CD4-positive, alpha-beta memory T cell (primary cell): ENCODE results near the gene SFI1. TPM values are rescaled to one million over a fixed set of nuclear protein-coding genes. Genes with fewer than 3 reads are reported as not detected.

ENCODE experiments used
- CTCF ChIA-PET: fragments of 350-600 bp; sonication (Branson Sonifier 250); formaldehyde crosslinking; loops from one replicate; lab custom pipeline; 2021; ENCODE audit warnings: inconsistent platforms; ENCODE audit not compliant: partially characterized antibody; lab: Charles Lee
- POLR2A ChIA-PET: fragments of 350-600 bp; sonication (Branson Sonifier 250); formaldehyde crosslinking; loops from one replicate; lab custom pipeline; 2021; ENCODE audit not compliant: partially characterized antibody; lab: Charles Lee
- DNase-seq, 5 donors: peaks; one replicate each; pipeline versions ENCODE4 v3.0.0 to v3.0.0-alpha.2; 2020 to 2022; ENCODE audit warnings: mixed read lengths in 1 of 5
- H3K27ac ChIP-seq: one replicate; pipeline ENCODE4 v1.7.0; 2013; ENCODE audit warnings: low read depth, low read length
- H3K27me3 ChIP-seq: 2 replicates; pipeline ENCODE4 v1.7.0; 2013; ENCODE audit warnings: mild to moderate bottlenecking, low read length, moderate library complexity; ENCODE audit not compliant: insufficient read depth
- H3K36me3 ChIP-seq: 2 replicates; pipeline ENCODE4 v1.7.0; 2013; ENCODE audit warnings: mild to moderate bottlenecking, low read length, moderate library complexity; ENCODE audit not compliant: insufficient read depth
- H3K4me1 ChIP-seq: 2 replicates; pipeline ENCODE4 v1.7.0; 2013; ENCODE audit warnings: mild to moderate bottlenecking, low read length, moderate library complexity; ENCODE audit not compliant: insufficient read depth
- H3K4me3 ChIP-seq, 2 donors: one replicate each; pipeline ENCODE4 v1.7.0; 2013; ENCODE audit warnings: low read length in 2 of 2, mild to moderate bottlenecking in 1 of 2
- H3K9me3 ChIP-seq, 2 donors: one replicate each; pipeline ENCODE4 v1.7.0; 2013; ENCODE audit warnings: low read length in 2 of 2, control low read depth in 1 of 2; ENCODE audit not compliant: control insufficient read depth in 1 of 2
- H3K27ac Mint-ChIP-seq, 7 donors: one replicate each; pipeline ENCODE4 v1.8.0; 2020 to 2021; ENCODE audit warnings: mixed read lengths in 7 of 7, mild to moderate bottlenecking in 6 of 7, inconsistent platforms in 3 of 7, moderate library complexity in 3 of 7
- H3K27me3 Mint-ChIP-seq, 2 donors: one replicate each; pipeline ENCODE4 v1.8.0; 2020 to 2021; ENCODE audit warnings: mixed read lengths in 2 of 2
- H3K36me3 Mint-ChIP-seq, 2 donors: one replicate each; pipeline ENCODE4 v1.8.0; 2020 to 2021; ENCODE audit warnings: mixed read lengths in 2 of 2, inconsistent platforms in 1 of 2, mild to moderate bottlenecking in 1 of 2
- H3K4me1 Mint-ChIP-seq, 4 donors: one replicate each; pipeline ENCODE4 v1.8.0; 2020 to 2021; ENCODE audit warnings: mixed read lengths in 4 of 4, mild to moderate bottlenecking in 1 of 4
- H3K4me3 Mint-ChIP-seq, 8 donors: one replicate each; pipeline ENCODE4 v1.8.0; 2020 to 2021; ENCODE audit warnings: mixed read lengths in 8 of 8, mild to moderate bottlenecking in 7 of 8, moderate library complexity in 6 of 8, inconsistent platforms in 3 of 8
- H3K9me3 Mint-ChIP-seq, 8 donors: one replicate each; pipeline ENCODE4 v1.8.0; 2020 to 2021; ENCODE audit warnings: mixed read lengths in 8 of 8, mild to moderate bottlenecking in 5 of 8, inconsistent platforms in 3 of 8, moderate library complexity in 1 of 8
- intact Hi-C: fragments of 100-400 bp; cut with micrococcal nuclease; formaldehyde crosslinking; loops from one replicate; pipeline ENCODE4 v1.15.1; 2023
- polyA plus RNA-seq, 2 donors: library from polyadenylated mRNA; unstranded; fragments of 300-500 nt; fragmentation: Illumina TruSeq; gene quantifications; one replicate each; pipeline ENCODE4 v1.2.3, GENCODE V29; 2021
- total RNA-seq, 2 experiments: library from RNA; stranded (reverse); gene quantifications; one replicate each; pipeline ENCODE4 v1.2.3, GENCODE V29; 2021

The SFI1 gene
- total RNA-seq (100 to 1,000 TPM; 323 to 333 TPM), polyA plus RNA-seq (10 to 100 TPM; 14.7 to 40.5 TPM)

GRCh38 chr22:31496007-31496734 lies at the start of gene SFI1:
Gene SFI1 (plus strand): TSS chr22:31496536. CDS start chr22:31508285, 11,749 bp downstream.
- ChIA-PET POLR2A (interaction anchor here (0.6 to 2.7 kb wide), 7 partner anchors 8 to 1072 kb away, joined by 3 to 7 read pairs (median 3); partner anchors contain the start of gene PIK3IP1), CTCF (no interaction called here)
- Mint-ChIP-seq H3K4me1 (peaks cover 23 to 63% (median 32%) of the 10 kb centered on the region in 4 donors), H3K9me3 (no peaks in the 10 kb centered on the region), H3K4me3 (peak within 1 kb of the TSS; percentile 87 to 98 (median 91)), H3K36me3 (peaks cover 0 to 23% of the 10 kb centered on the region in 2 donors), H3K27ac (peak within 1 kb of the TSS; percentile 94 to 98 (median 97)), H3K27me3 (no peaks in the 10 kb centered on the region)
- no peaks in the 10 kb centered on the region for H3K36me3 ChIP-seq
- H3K27me3 ChIP-seq: no peaks in the 10 kb centered on the region
- intact Hi-C loops: loop anchor here (1.0 to 10.0 kb wide), 8 partner anchors 41 to 449 kb away; partner anchors contain the start of genes DRG1, PATZ1, PIK3IP1 and PRR14L
- DNase-seq: peak; percentile 96 to 97 (median 96)
- peak within 1 kb of the TSS; percentile 89 for H3K27ac ChIP-seq
- peaks cover 60% of the 10 kb centered on the region for H3K4me1 ChIP-seq
- peak within 1 kb of the TSS; percentile 93 to 96 for H3K4me3 ChIP-seq
- H3K9me3 ChIP-seq: no peaks in the 10 kb centered on the region

DNA sequence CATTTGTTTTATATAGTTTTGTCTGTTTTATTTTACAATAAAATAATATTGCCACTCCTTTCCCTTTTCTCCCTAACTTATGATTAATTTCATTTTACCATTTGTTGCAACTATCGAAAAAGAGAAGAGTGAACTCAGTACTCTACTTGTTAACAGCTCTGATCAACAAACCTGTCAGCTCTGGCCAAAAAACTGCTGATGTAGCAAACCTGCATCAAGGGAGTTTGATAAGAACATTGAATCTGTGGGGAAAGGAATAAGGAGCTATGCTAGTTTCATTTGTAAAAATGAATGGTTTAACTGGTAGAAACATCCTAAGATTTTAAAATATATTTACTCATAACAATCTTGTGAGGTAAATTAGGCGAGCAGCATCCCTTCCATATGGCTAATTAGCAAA lies 49.6 kb upstream of the SFI1 start:
- CTCF ChIA-PET: interaction anchor here (0.6 kb wide), 1 partner anchor 353 kb away, joined by 3 read pairs; no protein-coding TSS in a partner anchor
- H3K36me3 ChIP-seq: peaks cover 30% of the 10 kb centered on the region
- POLR2A ChIA-PET: no interaction called here

GRCh38 chr22:31447337-31447736 lies 49.0 kb upstream of the SFI1 start:
- Histone ChIP-seq H3K4me1 (no peaks in the 10 kb centered on the region), H3K4me3 (no peak overlapping the region), H3K27ac (no peak overlapping the region), H3K9me3 (no peaks in the 10 kb centered on the region), H3K36me3 (peaks cover 24% of the 10 kb centered on the region), H3K27me3 (no peaks in the 10 kb centered on the region)
- POLR2A ChIA-PET: no interaction called here
- Mint-ChIP-seq H3K27me3 (no peaks in the 10 kb centered on the region), H3K4me1 (no peaks in the 10 kb centered on the region), H3K27ac (peak overlapping the region in 2 of 7 donors; percentile 6 to 53), H3K4me3 (no peak overlapping the region), H3K9me3 (no peaks in the 10 kb centered on the region), H3K36me3 (peaks cover 15 to 54% of the 10 kb centered on the region in 2 donors)
- DNase-seq: no peak
- intact Hi-C loops: no loop called here
- CTCF ChIA-PET: no interaction called here

More for the DNA sequence above, 49.6 kb upstream of the SFI1 start:
- Mint-ChIP-seq H3K4me1 (no peaks in the 10 kb centered on the region), H3K36me3 (peaks cover 20 to 55% of the 10 kb centered on the region in 2 donors), H3K4me3 (no peak overlapping the region), H3K27me3 (no peaks in the 10 kb centered on the region), H3K9me3 (no peaks in the 10 kb centered on the region), H3K27ac (peak overlapping the region in 2 of 7 donors; percentile 51 to 53)
- Histone ChIP-seq H3K27ac (no peak overlapping the region), H3K4me3 (no peak overlapping the region), H3K4me1 (no peaks in the 10 kb centered on the region), H3K9me3 (no peaks in the 10 kb centered on the region), H3K27me3 (no peaks in the 10 kb centered on the region)
- intact Hi-C loops: no loop called here
- DNase-seq: no peak

GRCh38 chr22:31448382-31448781 lies 48.0 kb upstream of the SFI1 start:
- ChIA-PET CTCF (no interaction called here), POLR2A (interaction anchor here (0.7 kb wide), 1 partner anchor 814 kb away, joined by 3 read pairs; no protein-coding TSS in a partner anchor)
- H3K36me3 ChIP-seq: peaks cover 24% of the 10 kb centered on the region

GRCh38 chr22:31449506-31449905 lies 46.8 kb upstream of the SFI1 start:
- CTCF ChIA-PET: no interaction called here
- peak overlapping the region in 1 of 7 donors; percentile 5 for H3K27ac Mint-ChIP-seq
- H3K36me3 Mint-ChIP-seq: peaks cover 12 to 49% of the 10 kb centered on the region in 2 donors
- no peaks in the 10 kb centered on the region for H3K27me3 Mint-ChIP-seq
- Histone ChIP-seq H3K27ac (no peak overlapping the region), H3K27me3 (no peaks in the 10 kb centered on the region), H3K4me3 (no peak overlapping the region), H3K9me3 (no peaks in the 10 kb centered on the region), H3K36me3 (peaks cover 31% of the 10 kb centered on the region), H3K4me1 (no peaks in the 10 kb centered on the region)
- POLR2A ChIA-PET: interaction anchor here (0.7 kb wide), 1 partner anchor 815 kb away, joined by 3 read pairs; no protein-coding TSS in a partner anchor
- no peak for DNase-seq
- intact Hi-C loops: no loop called here
- H3K4me1 Mint-ChIP-seq: no peaks in the 10 kb centered on the region
- H3K9me3 Mint-ChIP-seq: no peaks in the 10 kb centered on the region
- H3K4me3 Mint-ChIP-seq: no peak overlapping the region

More at GRCh38 chr22:31448382-31448781, 48.0 kb upstream of the SFI1 start:
- intact Hi-C loops: no loop called here
- H3K4me3 Mint-ChIP-seq: no peak overlapping the region
- H3K9me3 ChIP-seq: no peaks in the 10 kb centered on the region
- no peak for DNase-seq
- H3K36me3 Mint-ChIP-seq: peaks cover 9 to 52% of the 10 kb centered on the region in 2 donors
- H3K27ac ChIP-seq: no peak overlapping the region
- H3K9me3 Mint-ChIP-seq: no peaks in the 10 kb centered on the region
- no peaks in the 10 kb centered on the region for H3K4me1 ChIP-seq
- peak overlapping the region in 5 of 7 donors; percentile 21 to 70 (median 31) for H3K27ac Mint-ChIP-seq
- no peaks in the 10 kb centered on the region for H3K27me3 ChIP-seq
- H3K4me3 ChIP-seq: no peak overlapping the region
- H3K4me1 Mint-ChIP-seq: no peaks in the 10 kb centered on the region
- H3K27me3 Mint-ChIP-seq: no peaks in the 10 kb centered on the region

- intact Hi-C loops: loop anchor here (1.0 kb wide), 1 partner anchor 181 kb away; no protein-coding TSS in a partner anchor
- Histone ChIP-seq H3K4me1 (no peaks in the 10 kb centered on the region), H3K27me3 (no peaks in the 10 kb centered on the region), H3K36me3 (peaks cover 40% of the 10 kb centered on the region), H3K27ac (no peak overlapping the region), H3K9me3 (no peaks in the 10 kb centered on the region), H3K4me3 (no peak overlapping the region)
- Mint-ChIP-seq H3K4me1 (no peaks in the 10 kb centered on the region), H3K9me3 (no peaks in the 10 kb centered on the region), H3K36me3 (peaks cover 15 to 50% of the 10 kb centered on the region in 2 donors), H3K4me3 (no peak overlapping the region), H3K27ac (peak overlapping the region in 4 of 7 donors; percentile 1 to 49 (median 28)), H3K27me3 (no peaks in the 10 kb centered on the region)
- CTCF ChIA-PET: interaction anchor here (0.7 to 2.2 kb wide), 17 partner anchors 8 to 210 kb away, joined by 3 to 15 read pairs (median 4); partner anchors contain the start of genes EIF4ENIF1 and PISD
- DNase-seq: peak in 4 of 5 donors; percentile 16 to 22 (median 18)
- POLR2A ChIA-PET: interaction anchor here (0.6 to 1.3 kb wide), 4 partner anchors 39 to 179 kb away, joined by 3 to 10 read pairs (median 3); partner anchors contain the start of gene SFI1
Observed at GRCh38 chr22:31451709-31452571, 44.4 kb upstream of the SFI1 start.
